ENCODE results near the gene ANKRD52. TPM values are rescaled to one million over a fixed set of nuclear protein-coding genes. Genes with fewer than 3 reads are reported as not detected.

Gene ANKRD52
- total and polyA plus RNA-seq, 2 experiments from 2014 or later: 20.3 to 25.2 TPM

GRCh38 chr12:56234746-56235436 lies 23.3 kb downstream of the ANKRD52 start:
- TF ChIP-seq CTCF (conservative IDR thresholded peaks at IDR 0.05; ENCODE audit: low read depth in 2 of 2) (no peak), ZNF462 (CRISPR knock-in tag; IDR thresholded peaks at IDR 0.05) (no peak), STAT1 (IDR thresholded peaks at IDR 0.05; ENCODE audit: unreplicated experiment) (no peak), REST (IDR thresholded peaks at IDR 0.05; ENCODE audit: unreplicated experiment) (no peak), ZNF331 (CRISPR knock-in tag; IDR thresholded peaks at IDR 0.05; ENCODE audit: low read depth) (no peak), EZH2 (IDR thresholded peaks at IDR 0.05; ENCODE audit: low read depth, unreplicated experiment) (no peak), NANOG (IDR thresholded peaks at IDR 0.05; ENCODE audit: borderline replicate concordance) (no peak), ETS1 (IDR thresholded peaks at IDR 0.05) (no peak), ZNF114 (CRISPR knock-in tag; IDR thresholded peaks at IDR 0.05) (no peak), JUNB (IDR thresholded peaks at IDR 0.05; ENCODE audit: unreplicated experiment) (no peak), EZH2phosphoT487 (IDR thresholded peaks at IDR 0.05; ENCODE audit: unreplicated experiment) (no peak), POLR2AphosphoS5 (IDR thresholded peaks at IDR 0.05; ENCODE audit: low read depth) (no peak), CREB1 (CRISPR knock-in tag; IDR thresholded peaks at IDR 0.05; ENCODE audit: low read depth) (no peak)
- ATAC-seq: no peak

More at GRCh38 chr12:56234746-56235436, 23.3 kb downstream of the ANKRD52 start:
- Mint-ChIP-seq H3K4me1 (peaks cover 19% of the 10 kb centered on the region; the same call in 2 of the 3 replicates), H3K27ac (no peak overlapping the region), H3K36me3 (ENCODE audit: low read depth) (no peaks in the 10 kb centered on the region), H3K4me3 (no peak overlapping the region), H3K9me3 (no peaks in the 10 kb centered on the region), H3K27me3 (ENCODE audit: insufficient read depth, low read depth, poor library complexity) (peaks cover 9% of the 10 kb centered on the region)
- Histone ChIP-seq H3K9me2 (ENCODE audit: insufficient read depth) (no peaks in the 10 kb centered on the region), H3F3A (replicated peaks; ENCODE audit: low read depth) (peaks cover 7% of the 10 kb centered on the region; the same call in 1 of the 2 replicates), H3K36me3 (ENCODE audit: insufficient read depth) (no peaks in the 10 kb centered on the region), H4K20me1 (replicated peaks; ENCODE audit: insufficient read depth) (no peaks in the 10 kb centered on the region; the same call in 1 of the 2 replicates), H3K4me1 (ENCODE audit: insufficient read depth) (no peaks in the 10 kb centered on the region), H3K4me3 (no peak overlapping the region), H3K27me3 (ENCODE audit: insufficient read depth) (peaks cover 5% of the 10 kb centered on the region; the same call in 1 of the 2 replicates), H3K79me2 (replicated peaks; ENCODE audit: insufficient read depth) (no peaks in the 10 kb centered on the region), H3K27ac (ENCODE audit: low read depth) (no peak overlapping the region), H2AFZ (no peak overlapping the region), H3K4me2 (no peak overlapping the region)
- no peak for DNase-seq (ENCODE audit: low spot score)
